AG20443 (cell line): Measurements from ENCODE around the gene ZNF446.
A peak's percentile ranks its signal among the peaks of the same experiment; 100 is the strongest.
"Not testable (repeated sequence)": the region's sequence is repeated elsewhere in the genome, so short reads cannot be mapped to it uniquely, and the experiment has no call there.

Experiments used
- DNase-seq: peaks from one replicate; pipeline ENCODE4 v3.0.0; 2012; ENCODE audit warnings: low spot score, mixed read lengths

ZNF446 gene

DNA sequence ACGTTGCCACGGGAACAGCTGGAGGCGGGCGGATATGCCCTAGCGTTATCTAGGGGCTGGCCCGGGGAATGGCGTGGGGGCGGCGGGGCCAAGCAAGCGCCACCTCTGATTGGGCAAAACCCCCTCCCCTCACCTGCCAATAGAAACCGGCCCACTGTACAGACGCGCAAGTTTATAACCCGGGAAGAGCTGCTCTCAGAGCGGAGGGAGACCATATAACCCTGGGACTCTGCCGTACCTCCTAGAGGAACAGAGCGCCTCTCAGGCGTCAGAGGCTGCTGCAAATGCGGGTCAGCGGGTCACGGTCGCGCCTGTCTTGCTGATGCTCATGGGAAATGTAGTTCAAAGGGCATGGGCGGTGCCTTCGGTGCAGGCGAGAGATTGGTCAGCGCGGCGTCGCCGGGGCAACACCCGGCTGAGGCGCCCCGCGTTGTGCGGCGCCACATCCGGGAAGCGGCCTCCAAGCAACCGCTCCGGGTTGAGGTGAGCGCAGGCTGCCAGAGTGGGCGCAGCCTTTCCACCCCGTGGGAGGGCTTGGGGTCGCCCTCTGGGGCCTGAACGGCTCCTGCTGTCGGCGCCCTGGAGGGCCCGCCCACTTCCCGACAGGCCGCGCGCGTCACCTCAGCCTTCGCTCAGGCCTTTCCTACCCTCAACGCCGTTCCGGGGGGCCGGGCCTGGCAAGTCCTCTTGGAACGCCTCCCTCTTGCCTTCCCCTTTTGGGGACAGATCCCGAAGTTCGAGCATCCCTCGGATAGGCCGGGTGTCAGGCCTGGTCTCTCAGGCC lies at the start of gene ZNF446:
TSS of gene ZNF446 (plus strand) at position 639 of the 784 bp plus-strand sequence. CDS start 867 bp downstream, outside the sequence.
- DNase-seq = peak; percentile 96

- DNase-seq = no peak
Observed at GRCh38 chr19:58428617-58429016, 47.5 kb upstream of the ZNF446 start.

- no peak for DNase-seq
Observed at GRCh38 chr19:58429745-58430144, 46.4 kb upstream of the ZNF446 start.

DNA sequence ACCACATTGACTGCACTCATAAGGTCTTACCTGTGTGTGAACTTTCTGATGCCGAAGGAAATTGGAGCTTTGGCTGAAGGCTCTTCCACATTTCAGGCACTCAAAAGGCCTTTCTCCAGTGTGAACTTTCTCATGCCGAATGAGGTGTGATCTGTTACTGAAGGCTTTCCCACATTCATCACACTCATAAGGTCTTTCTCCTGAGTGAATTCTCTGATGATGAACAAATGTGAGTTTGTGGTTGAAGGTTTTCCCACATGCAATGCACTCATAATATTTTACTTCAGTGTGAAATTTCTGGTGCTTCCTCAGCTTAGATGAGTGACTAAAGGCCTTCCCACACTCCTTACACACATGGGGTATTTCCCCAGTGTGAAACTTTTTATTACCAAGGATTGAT lies 41.9 kb upstream of the ZNF446 start:
- no peak for DNase-seq

- peak; percentile 98 for DNase-seq
Observed at GRCh38 chr19:58439576-58440554, 36.3 kb upstream of the ZNF446 start, which contains the start of gene ZNF132. Gene ZNF132 (minus strand): TSS chr19:58440153. CDS start chr19:58439821, 332 bp downstream.

DNA sequence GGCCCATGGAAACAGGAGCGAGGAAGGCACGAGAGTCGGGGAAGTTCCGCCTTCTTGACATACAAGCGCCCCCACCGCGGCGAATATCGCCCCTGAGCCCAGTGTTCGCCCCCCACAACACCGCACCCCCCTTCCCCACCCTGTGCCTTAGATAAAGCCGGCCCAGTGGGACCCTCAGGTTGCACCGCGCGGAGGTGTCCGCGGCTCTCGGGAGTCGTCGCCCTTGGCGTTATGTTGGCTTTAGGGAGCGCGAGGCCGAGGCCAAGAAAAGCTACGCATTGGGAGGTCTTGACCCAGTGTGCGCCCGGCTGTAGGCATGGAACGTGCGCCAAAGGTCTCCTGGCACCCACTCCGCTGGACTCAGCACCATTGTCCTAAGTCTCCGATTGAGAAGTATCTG lies 35.6 kb upstream of the ZNF446 start:
- no peak for DNase-seq

GRCh38 chr19:58442986-58443385 lies 33.2 kb upstream of the ZNF446 start:
- DNase-seq = not testable (repeated sequence)

GRCh38 chr19:58448860-58449259 lies 27.3 kb upstream of the ZNF446 start:
- DNase-seq = not testable (repeated sequence)

GRCh38 chr19:58449980-58450379 lies 26.2 kb upstream of the ZNF446 start:
- DNase-seq = not testable (repeated sequence)

DNA sequence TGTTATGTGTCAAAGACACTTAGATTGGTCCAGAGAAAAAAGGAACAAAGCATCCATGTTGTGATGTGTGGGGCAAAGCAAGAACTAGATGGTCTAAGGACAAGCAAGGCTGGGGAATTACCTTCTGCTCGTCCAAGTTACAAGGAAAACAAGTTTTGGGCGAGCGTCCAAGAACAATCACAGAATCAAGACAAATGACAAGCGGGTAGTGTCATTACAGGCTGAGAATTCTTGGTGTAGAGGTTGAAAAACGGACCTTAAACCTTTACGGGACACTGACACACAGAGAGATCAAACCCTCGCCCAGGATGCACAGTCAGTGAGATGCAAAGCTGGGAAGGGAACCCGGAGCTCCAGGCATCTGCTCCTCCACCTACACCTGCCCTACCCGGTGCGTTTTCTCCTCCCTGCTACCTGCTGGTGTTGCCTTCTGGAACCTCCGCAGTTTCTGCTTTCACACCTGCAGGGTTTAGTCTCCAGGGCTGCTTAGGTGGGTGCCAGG lies 25.2 kb upstream of the ZNF446 start:
- no peak for DNase-seq

DNA sequence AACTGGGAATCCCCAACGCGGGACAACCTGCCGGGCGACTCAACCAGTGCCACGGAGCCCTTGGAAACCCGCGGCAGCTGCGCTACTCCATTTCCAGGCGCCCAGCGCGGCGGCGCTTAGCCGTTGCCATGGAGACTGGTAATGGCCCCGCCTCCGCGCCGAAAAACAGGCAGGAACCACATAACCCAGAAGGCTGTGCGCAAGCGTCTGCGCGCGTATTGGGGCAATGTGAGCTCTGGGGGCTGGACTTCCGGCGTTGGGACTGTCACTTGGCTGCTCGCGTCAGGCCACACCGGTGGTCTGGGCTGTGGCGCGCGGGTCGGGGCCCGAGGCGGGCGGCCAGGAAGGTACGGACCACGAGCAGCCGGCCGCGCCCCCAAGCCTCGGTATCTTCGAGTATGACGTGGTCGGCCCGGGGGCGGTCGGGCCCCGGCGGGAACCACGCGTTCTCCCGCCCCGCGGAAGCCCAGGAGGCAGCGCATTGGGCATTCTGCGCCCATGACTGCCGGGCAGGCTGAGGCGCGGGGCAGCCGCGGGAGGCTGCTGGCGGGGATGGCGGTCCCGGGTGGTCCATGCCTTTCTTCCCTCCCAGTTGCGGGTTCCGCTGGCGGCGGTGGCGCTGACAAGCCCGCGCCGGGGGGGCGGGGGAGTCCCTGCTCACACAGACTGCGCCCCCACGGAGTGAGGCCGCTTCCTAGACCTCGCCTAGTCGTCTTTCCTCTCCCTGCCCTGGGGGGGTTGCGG lies 24.6 kb upstream of the ZNF446 start, which contains the start of gene ZNF324B:
TSS of gene ZNF324B (plus strand) at position 265 of the 744 bp plus-strand sequence. CDS start 2,080 bp downstream, outside the sequence.
- DNase-seq = peak; percentile 99

GRCh38 chr19:58453743-58454142 lies 22.4 kb upstream of the ZNF446 start:
- no peak for DNase-seq

DNA sequence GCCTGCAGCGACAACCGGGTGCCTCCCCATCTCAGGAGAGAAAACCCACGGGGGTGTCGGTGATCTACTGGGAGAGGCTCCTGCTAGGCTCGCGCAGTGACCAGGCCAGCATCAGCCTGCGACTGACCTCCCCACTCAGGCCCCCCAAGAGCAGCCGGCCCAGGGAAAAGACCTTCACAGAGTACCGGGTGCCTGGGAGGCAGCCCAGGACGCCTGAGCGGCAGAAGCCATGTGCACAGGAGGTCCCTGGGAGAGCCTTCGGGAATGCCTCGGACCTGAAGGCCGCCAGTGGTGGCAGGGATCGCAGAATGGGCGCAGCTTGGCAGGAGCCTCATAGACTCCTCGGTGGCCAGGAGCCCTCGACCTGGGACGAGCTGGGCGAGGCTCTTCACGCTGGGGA lies 20.8 kb upstream of the ZNF446 start:
- DNase-seq = no peak

GRCh38 chr19:58456111-58456510 lies 20.0 kb upstream of the ZNF446 start:
- no peak for DNase-seq

DNA sequence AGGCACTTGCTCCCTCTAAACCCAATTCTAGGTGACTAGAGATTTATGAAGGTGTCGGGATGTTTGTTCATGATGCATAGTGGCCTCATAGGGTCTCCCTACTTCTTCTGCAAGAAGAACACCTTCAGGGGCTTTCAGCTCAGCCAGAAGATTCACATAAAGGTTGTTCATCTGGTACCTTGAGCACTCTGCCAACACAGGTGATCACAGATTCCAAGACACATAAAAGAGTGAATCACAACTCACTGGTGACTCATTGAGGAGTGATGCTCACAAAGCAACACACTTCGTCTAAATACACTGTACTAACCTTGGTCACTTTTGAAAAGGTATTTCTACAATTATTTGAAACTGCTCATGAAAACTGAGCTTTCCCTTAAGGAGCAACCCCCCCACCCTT lies 16.1 kb upstream of the ZNF446 start:
- DNase-seq = no peak

- DNase-seq = no peak
Observed at GRCh38 chr19:58466089-58466759, 9.9 kb upstream of the ZNF446 start.

DNA sequence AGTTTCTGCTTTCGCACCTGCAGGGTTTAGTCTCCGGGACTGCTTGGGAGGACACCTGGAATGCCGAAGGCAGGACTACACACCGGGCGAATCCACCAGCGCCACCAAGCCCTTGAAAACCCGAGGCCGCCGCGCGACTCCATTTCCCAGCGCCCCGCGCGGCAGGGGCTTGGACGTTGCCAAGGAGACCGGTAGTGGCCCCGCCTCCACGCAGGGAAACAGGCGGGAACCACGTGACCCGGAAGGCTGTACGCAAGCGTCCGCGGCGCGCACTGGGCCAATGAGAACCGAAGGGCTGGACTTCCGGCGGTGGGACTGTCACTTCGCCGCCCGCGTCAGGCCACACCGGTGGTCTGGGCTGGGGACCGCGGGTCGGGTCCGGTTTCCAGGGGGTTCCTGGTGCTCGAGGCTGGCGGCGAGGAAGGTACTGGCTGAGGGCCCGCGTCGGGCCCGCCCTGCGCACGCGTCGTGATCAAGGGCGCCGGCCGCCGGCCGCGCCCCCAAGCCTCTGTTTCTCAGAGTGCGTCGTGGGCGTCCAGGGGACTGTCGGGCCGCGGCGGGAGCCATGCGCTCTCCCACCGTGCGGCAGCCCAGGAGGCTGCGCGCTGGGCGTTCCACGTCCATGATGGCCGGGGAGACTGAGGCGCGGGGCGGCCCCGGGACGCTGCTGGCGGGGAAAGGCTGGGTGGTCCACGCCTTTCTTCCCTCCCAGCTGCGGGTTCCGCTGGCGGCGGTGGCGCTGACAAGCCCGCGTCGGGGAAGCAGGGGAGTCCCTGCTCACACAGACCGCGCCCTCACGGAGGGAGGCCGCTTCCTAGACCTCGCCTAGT lies 9.2 kb upstream of the ZNF446 start, which contains the start of gene ZNF324:
TSS of gene ZNF324 (plus strand) at position 321 of the 830 bp plus-strand sequence. CDS start 2,106 bp downstream, outside the sequence.
- peak; percentile 99 for DNase-seq

GRCh38 chr19:58468216-58468839 lies 7.8 kb upstream of the ZNF446 start:
- DNase-seq = no peak

GRCh38 chr19:58469241-58470013 lies 6.7 kb upstream of the ZNF446 start:
- DNase-seq = no peak
